ENCODE measurements around the gene RAB27A.

DNA sequence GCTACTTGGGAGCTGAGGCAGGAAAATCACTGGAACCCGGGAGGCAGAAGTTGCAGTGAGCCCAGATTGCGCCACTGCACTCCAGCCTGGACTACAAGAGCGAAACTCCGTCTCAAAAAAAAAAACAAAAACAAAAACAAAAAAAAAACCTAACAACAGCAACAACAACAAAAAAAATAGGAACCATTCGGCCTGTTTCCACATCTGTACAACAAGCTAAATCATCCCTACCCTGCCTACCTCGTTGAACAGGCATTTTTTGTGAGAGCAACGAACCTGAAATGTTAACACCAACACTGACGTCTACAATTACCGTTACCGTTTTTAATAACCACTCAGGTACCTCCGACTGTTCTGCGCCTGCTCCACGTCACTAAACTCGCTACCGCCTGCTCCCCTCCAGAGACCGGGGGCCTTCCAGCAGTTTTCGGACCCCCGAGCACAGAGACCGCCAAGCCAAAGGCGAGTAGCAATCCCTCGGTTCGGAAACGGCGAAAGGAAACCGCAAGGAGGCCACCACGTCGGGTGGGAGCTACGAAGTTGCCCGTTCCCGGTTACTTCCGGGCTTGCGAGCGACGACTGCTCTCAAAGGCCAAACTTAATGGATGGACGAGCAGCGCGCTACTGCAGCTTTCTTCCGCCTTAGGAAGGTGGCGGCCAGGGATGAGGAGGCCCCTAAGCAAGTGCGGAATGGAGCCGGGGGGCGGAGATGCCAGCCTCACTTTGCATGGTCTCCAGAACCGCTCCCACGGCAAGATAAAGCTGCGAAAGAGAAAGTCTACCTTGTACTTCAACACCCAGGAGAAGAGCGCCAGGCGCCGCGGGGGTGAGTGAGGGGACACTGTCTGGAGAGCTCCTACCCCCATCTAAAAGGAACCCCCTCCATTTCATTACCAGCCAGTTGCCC lies 29.2 kb upstream of the RAB27A start, which contains the start of the genes PIGB and PIGBOS1:
- peak; percentile 87 for TF ChIP-seq POLR2AphosphoS5 (IDR thresholded peaks at IDR 0.05; ENCODE audit: insufficient read depth, low read depth, low read length)
- TF ChIP-seq, protein P1, sequence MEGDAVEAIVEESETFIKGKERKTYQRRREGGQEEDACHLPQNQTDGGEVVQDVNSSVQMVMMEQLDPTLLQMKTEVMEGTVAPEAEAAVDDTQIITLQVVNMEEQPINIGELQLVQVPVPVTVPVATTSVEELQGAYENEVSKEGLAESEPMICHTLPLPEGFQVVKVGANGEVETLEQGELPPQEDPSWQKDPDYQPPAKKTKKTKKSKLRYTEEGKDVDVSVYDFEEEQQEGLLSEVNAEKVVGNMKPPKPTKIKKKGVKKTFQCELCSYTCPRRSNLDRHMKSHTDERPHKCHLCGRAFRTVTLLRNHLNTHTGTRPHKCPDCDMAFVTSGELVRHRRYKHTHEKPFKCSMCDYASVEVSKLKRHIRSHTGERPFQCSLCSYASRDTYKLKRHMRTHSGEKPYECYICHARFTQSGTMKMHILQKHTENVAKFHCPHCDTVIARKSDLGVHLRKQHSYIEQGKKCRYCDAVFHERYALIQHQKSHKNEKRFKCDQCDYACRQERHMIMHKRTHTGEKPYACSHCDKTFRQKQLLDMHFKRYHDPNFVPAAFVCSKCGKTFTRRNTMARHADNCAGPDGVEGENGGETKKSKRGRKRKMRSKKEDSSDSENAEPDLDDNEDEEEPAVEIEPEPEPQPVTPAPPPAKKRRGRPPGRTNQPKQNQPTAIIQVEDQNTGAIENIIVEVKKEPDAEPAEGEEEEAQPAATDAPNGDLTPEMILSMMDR (IDR thresholded peaks at IDR 0.05; ENCODE audit: extremely low read depth in 1 of 2, insufficient read depth in 1 of 2, low read depth in 1 of 2, low read length in 2 of 2) = no peak
